Stimulated activated CD4-positive, alpha-beta T cell treated with anti-CD3 and anti-CD28 coated beads, Interleukin-2, amount 100 ng/mL, for 4 hours (primary cell): Measurements from ENCODE around the gene CCDC6.
A peak's percentile ranks its signal among the peaks of the same experiment; 100 is the strongest.
"Not testable (repeated sequence)": the region's sequence is repeated elsewhere in the genome, so short reads cannot be mapped to it uniquely, and the experiment has no call there.

Experiments used
- DNase-seq: peaks from one replicate; pipeline ENCODE4 v3.0.0-alpha.2; 2020; ENCODE audit warnings: low read depth

CCDC6 gene

DNA sequence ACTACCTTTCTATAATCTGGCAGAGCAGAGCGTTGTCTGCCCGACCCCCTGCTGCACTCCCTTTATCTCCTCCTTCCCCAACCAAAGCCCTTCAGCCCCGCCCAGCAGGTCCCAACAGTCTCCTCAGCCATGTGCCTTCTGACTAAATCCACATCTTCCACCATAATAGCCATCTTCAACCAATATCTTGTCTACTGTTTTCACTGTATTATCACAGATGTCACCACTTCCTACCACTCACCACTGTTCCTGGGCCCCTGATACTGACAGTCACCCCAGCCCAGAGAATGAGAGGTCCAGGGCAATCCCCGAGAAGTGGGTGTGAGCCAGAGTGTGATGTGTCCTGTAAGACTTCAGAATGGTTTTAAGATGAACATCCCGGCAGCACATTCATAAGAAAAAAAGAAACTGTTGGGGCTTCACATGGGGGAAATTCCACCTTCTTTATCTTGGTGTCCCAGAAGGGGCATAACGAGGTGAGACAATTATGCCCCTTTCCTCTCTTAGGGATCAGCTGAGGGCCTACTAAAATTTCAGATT, 25.3 kb downstream of the CCDC6 start:
- DNase-seq = peak; percentile 6

DNA sequence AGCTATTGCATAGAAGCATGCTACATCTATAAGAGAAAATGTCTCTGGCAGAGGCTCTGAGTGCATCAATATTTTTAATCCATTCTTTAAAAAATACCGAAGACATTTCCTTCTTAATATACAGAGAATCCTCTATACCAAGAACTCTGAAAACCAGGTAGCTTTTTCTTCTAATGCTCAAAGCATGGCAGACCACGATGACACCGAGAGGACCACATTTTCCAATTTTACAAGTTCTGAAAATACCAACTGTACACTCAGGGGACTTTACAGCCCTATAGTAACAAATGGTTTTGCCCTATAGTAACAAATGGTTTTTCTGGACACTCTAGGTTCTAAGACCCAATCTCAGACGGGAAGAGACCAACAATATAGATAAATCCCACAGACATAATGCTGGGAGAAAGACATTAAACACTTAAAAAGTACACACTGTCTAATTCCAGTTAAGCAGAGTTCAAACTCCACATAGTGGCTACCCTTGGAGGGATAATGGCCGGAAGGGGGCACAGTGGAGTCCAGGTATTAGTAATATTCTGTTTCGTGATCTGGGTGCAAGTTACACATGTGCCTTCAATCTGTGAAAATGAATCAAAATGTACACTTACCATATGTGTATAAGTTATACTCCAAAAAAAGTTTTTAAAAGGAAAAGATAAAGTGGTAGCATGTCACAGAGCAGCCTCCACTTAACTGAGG, 26.2 kb downstream of the CCDC6 start:
- no peak for DNase-seq

DNA sequence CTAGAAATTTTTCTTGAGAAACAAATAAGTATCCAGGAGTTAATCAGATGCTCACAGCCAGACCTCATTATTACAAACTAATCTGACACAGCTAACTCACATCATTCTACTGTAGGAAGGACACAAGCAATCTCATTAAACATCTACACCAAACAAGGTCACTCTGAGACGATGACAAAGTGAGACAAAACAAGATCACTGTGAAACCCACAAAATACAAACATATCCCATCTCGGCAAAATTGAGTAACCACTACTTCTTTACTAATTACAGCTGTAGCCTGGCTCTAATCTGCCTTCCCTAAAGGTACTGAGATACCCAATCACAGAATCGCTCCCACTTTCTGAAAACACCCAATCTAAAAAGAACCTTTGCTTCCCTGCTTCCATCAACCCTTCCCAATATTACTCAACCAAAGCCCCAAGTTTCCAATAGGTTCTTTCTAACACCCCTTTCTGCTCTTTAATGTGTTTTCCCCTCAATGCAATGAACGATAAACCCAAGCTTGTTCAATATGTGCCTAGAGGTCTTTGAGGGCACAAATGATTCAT, 26.9 kb downstream of the CCDC6 start:
- DNase-seq = no peak

DNA sequence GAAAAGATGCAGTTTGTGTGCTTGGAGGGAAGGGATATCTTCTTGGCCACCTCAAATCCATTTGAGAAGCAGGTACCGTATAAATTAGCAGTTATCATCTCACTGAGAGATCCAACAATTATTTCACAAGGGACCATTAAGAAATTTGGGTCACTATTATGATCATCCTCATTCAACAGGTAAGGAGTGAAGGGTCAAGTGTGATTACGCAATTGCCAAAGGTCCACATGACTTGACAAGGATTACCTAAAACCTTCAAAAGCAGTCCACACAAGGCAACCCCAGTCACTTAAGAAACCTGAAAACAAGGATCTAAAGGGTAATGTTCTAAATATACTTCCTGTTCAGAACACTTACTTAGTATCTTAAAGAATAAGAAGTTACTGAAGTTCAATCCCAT, 27.4 kb downstream of the CCDC6 start:
- no peak for DNase-seq

DNA sequence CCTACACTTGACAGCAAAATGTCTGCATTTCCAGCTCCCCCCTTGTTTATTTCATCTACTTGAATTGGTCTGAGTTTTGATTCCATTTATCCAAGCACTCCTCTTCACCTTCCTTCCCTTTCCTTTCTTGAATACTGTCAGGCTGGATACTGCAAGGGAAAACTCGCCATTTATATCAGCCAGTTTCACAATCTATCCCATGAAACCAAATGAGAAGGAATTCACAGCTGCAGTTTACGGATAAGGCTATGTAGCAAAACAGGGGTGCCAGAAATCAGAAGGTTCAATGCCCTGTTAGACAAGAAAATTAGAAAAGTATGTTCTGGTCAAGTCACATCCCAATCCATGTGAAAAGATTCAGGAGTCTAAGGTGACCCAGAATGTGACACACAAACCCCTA, 28.1 kb downstream of the CCDC6 start:
- no peak for DNase-seq

DNA sequence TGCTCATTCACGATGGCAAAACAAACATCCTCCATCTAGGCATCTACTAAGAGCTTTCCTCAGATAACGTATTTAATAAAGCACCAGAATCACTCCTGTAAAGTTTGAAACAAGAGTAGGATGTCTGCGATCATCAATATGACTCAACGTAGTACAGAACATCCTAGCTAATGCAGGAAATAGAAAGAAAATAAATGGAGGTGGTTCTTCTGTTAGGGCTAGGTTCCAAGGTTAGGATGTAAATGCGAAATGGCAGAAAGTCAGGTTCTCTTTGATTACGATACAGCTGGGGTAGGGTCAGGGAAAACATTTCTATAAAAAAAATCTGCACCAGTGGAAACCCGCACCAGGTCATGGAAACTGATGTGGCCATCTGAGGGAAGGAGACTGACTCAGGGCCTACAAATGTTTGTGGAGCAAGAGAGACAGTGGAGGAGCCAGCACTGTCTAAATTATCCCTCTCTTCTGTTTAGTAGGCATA, 29.1 kb downstream of the CCDC6 start:
- DNase-seq = no peak

DNA sequence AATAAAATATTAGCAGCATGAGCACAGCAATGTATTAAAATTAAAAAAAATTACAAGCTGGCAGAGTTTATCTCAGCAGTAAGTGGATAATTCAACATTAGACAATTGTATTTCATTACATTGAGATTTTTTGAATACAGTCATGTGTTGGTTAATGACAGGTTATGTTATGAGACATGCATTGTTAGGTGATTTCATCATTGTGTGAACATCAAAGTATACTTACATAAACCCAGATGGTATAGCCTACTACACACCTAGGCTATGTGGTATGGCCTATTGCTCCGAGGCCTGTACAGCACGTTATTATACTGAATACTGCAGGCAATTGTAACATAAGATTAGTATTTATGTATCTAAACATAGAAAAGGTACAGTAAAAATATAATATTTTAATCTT, 29.7 kb downstream of the CCDC6 start:
- no peak for DNase-seq

DNA sequence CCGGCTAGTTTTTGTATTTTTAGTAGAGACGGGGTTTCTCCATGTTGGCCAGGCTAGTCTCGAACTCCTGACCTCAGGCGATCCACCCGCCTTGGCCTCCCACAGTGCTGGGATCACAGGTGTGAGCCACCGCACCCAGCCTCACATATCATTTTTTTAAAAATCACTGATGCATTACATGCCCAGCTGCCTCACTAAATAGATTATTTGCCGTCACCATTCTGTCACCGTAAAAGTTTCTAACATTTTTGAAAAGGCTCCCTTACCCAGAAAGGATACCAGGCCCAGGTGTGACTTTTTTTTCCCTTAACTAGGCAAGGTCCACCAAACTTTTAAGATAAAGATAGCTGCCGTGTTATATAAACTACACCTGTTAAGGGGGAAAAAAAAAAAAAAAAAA, 30.1 kb downstream of the CCDC6 start:
- not testable (repeated sequence) for DNase-seq

DNA sequence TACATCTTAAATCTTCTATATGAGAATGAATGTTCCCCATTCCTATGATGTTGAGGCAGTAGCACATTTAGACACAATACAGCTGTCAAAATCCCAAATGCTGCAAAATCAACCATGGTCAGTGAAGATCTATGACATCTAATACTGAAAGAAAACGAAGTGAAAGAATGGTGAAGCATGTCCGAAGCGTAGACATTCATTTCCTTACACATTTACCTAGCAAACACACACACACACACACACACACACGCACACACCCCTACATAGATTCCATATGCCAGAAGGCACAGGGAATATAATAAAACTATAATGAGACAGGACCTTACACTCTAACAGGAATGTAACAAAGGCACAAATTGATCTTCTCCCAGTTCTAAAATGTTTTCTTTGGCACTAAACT, 32.5 kb downstream of the CCDC6 start:
- no peak for DNase-seq

DNA sequence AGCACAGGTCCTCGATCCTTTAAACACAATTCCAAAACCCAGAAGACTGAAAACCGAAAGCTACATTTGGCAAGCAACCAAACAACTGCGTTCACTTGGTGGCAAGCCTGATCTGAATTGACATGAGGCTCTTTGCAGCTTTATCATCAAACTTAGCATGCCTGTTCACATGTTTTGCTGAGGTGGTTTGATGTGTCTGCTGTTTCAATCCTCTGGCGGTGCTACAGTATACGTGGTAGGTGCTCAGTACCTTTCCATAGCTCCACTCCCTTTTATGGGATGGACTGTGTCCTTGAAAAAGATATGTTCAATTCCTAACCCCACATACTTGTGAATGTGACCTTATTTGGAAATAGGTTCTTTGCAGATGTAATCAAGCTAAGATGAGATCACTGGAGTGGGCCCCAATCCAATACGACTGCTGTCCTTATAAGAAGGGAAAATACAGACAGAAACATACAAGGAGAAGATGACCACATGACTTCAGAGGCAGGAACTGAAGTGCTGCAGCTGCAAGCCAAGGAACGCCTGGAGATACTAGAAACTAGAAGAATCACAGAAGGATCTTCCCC, 33.4 kb downstream of the CCDC6 start:
- no peak for DNase-seq

DNA sequence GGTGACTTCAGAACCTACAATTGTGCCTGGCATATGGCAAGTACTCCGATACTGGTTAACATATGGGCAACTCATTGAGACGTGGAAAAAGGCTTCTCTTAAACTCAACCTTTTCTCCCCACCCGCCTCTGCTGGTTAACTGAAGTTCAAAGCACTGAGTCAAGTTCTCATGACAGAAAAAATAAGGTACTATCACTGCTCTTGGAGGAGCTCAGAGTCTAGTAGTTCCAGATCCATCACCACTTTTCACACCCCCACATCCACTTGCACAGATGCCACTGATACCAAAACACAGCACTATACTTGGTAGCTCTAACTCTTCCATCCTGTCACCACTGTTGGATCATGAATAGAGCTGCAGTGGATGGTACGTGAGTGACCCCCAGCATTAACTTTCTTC, 36.2 kb downstream of the CCDC6 start:
- DNase-seq = no peak

DNA sequence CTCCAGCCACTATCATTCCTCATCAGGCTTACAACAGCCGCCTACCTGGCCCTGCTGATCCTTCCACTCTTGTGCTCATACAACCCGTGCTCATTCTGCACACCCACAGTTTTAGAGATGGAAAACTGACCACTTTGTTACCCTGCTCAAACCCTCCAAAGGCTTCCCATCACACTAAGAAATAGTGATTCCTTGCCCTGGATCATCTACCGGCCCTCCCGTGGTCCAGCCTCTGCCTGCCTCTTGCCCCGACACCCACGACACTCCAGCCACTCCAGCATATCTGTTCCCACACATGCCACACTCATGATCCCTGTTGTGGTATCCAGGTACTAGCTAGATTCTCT, 36.8 kb downstream of the CCDC6 start:
- DNase-seq = no peak

DNA sequence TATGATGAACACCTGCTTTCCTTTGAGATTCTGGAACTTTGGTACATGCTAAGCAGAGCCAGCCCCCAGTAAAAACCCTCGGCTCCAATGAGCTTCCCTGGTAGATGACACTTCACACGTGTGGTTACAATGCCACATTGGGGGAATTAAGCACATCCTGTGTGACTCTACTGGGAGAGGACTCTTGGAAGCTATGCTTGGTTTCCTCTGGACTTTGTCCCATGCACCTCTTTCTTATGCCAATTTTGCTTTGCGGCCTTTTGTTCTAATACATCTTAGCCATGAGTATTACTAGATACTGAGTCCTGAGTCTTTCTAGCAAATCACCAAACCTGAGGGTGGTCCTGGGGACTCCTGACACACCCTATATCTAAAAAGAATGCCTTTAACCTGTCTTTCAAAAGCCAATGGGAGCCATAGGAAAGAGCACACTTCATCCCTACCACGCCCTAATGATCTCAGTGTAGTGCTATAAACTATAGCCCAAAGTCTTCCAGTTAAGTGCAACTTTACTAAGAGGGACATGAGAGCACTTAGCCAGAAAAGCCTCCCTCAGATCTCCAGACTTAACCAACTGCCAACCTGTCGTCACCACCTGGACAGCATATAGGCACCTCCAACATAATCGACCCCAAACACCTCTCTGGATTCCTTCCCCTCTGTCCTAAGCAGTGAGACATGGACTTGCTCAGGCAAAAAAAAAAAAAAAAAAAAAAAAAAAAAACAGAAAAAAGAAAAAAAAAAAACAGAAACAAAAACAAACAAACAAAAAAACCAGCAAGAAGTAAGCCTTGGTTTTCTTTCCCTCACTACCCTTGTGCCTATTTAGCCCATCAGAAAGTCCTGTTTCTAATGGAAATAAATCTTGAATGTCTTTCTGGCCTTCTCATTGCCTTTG, 37.4 kb downstream of the CCDC6 start:
- DNase-seq = no peak

DNA sequence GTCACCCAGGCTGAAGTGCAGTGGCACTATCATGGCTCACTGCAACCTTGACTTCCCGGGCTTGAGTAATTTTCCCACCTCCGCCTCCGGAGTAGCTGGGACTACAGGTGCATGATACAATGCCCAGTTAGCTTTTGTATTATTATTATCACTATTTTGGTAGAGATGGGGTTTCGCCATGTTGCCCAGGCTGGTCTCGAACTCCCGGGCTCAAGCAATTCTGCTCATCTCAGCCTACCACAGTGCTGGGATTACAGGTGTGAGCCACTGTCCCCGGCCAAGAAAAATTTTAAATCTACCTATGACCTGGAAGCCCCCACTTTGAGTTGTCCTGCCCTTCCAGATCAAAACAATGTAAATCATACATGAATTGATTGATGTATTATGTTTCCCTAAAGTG, 38.8 kb downstream of the CCDC6 start:
- no peak for DNase-seq

DNA sequence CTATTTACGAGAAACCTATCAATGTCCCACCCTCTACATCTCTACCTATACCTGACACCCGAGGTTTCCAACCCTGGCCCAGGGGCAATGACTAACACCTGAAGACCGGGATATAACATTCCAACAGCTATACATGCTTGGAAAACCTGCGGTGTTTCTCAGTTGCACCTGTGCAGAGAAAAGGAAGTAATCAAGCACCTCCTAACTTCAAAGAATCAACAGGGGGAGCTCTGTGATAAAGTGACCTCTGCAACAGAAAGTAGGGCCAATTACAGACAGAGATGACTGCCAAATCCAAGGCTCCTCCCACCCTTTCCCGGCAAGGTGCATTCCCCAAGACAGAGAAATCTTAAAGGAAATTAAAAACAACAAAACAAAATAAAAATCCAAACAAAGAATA, 41.3 kb downstream of the CCDC6 start:
- DNase-seq = no peak

DNA sequence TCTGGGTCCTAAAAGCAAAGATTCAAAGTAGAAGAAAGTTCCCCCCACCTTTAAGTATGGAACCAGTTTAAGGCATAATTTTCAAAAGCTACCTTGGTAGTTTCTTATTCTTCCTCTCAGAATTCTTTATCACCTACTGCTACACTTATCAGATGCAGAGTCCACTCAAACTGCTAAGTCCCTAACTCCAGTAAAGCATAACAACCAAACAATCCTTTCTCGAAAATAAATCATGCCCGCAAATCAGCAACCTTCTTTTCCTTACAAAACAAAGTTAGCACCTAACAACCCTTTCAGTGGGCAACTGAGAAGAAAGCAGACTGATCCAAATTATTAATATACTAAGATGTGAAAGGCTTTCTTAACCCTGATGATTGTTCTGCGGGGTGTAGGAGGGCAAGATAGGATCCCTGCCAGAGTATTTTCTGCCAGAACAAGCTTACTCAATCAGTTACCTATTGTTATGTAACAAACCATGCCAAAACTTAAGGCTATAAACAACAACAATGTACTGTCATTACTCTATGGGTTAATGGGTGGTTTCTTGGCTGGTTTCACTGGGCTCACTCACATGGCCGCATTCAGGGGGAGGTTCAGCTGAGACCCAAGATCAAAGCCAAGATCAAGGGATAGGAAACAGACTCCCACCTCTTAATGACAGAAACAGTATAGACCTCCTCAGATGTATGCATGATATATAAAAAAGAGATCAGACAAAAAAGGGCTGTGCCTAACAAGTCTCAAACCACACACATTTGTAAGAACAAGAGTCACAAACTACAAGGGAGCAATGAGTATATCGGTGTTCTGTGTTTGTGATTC, 42.0 kb downstream of the CCDC6 start:
- DNase-seq = no peak

DNA sequence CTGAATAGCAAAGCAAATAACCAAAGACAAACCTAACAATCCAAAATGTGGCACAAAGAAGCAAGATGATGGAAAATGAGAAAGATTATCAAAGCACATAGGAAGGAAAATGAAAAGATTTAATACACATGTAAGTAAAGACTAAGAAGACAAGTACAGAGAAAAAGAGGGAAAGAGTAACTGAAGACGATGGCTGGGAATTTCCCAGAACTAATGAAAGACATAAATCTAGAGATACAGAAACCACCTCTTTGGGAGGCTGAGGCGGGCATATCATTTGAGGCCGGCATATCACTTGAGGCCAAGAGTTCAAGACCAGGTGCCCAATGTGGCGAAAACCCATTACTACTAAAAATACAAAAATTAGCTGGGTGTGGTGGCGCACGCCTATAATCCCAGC, 46.8 kb downstream of the CCDC6 start:
- no peak for DNase-seq

DNA sequence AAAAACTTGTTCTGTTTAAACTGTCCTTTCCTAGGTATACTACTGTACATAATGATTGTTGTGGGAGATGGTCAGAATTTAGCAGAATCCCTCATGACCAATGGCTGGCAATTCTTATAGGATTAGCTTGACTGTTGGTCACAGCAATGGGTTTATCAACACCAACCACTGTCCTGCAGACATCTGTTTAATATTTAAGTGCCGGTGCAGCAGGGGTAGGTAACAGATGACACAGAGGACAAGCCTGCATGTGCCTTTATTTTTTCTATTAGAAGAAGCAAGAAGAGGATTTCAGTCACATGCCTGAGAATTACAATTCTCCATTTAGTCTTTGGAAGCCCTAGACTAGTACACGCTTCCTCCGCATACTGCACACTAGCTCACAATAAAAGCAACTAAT, 48.4 kb downstream of the CCDC6 start:
- DNase-seq = no peak

DNA sequence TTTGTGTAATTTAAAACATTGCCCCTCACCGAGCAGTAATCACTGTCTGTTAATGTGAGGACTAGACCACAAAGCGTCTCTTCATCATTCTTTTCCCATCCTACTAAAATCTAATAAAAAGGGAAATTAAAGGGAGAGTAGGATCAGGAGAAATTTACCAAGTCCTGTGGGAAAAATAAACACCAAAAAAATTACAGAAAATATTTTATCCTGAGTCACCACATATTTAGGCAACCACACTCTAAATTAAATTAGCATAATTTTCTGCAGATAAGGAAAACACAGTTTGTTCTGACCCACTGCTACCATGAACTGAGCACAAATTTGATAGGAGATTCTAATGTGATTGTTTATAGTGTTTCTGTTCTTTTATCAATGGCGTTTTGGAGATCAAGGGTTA, 49.3 kb downstream of the CCDC6 start:
- DNase-seq = no peak

DNA sequence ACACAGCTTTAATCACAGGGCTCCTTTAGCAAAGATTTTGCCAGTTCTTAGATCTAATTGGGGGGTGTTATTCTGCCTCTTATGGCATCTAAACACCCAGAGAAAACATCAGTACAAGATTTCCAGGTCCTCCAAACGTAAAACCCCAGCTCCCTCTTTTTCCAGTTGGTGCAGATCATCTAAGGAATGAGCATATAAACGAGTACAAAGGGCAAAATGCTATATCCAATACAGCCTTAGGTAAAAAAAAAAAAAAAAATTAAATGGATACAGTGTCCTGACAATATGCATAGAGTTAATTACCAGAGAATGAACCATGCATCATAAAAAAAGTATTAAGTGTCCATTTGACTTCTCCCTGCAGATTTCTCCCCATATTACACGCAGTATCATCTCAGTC, 50.3 kb downstream of the CCDC6 start:
- DNase-seq = no peak

DNA sequence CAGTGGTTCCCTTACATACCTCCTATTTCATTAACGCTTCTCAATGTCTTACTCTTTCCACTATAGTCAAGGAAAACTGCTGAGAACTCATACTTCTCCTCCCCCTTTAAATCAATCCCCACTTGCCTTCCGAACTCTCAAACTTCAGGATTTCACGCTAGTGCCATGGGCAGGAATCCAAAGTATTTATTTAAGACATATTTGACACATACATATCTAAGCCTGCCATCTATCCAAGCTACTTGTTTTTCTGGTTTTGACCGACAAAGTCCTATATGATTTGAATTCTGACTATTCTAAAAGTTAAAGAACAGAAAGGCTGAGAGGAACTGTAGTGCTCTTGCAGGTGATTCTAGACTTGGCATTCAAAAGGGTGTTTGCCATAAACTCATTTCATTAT, 51.8 kb downstream of the CCDC6 start:
- no peak for DNase-seq

DNA sequence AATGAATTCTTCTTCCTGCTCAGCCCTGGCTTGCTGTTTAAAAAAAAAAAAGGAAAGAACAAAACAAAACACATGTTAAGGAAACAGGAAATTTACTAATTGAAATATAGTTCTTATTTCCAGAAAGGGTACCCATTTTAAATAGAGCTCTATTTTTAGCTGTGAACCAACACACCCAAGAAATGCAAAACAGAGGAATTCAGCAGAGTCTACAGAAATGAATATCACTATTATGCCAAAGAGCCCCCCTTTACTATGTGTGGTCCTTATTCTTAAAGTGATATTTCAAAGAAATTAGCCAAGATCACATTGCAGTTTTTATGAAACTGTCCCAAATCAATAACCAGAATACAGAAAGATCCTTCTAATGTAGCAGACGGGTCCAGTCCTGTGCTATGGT, 53.7 kb downstream of the CCDC6 start:
- DNase-seq = no peak
